MCF 10A (cell line): Measurements from ENCODE around the gene KLHL25. TPM values are rescaled to one million over a fixed set of nuclear protein-coding genes. Genes with fewer than 3 reads are reported as not detected.

Source experiments
- BruUV-seq: library from RNA; stranded (reverse); fragments of 400-500 nt; replicated peaks from 2 replicates; lab custom pipeline; 2021; lab: Mats Ljungman, UMichigan
- CTCF ChIA-PET: fragments of 300-600 bp; sonication (Branson Sonifier 250); formaldehyde crosslinking; extraction: SDS; loops from one replicate; lab custom pipeline; 2021; ENCODE audit warnings: antibody characterized with exemption, inconsistent platforms; lab: Yijun Ruan, JAX
- POLR2A ChIA-PET: fragments of 300-600, 350-650 bp; sonication (Branson Sonifier 250); formaldehyde crosslinking; extraction: SDS; loops from one replicate; lab custom pipeline; 2020; ENCODE audit warnings: antibody characterized with exemption, inconsistent platforms; lab: Yijun Ruan, JAX
- DNase-seq: peaks from one replicate; pipeline ENCODE4 v3.0.0-alpha.2; 2018; ENCODE audit not compliant: unreplicated experiment
- H3K27ac Mint-ChIP-seq: one replicate; pipeline ENCODE4 v1.8.0; 2022; ENCODE audit warnings: mild to moderate bottlenecking, low read depth, mixed read lengths; ENCODE audit not compliant: unreplicated experiment
- H3K27me3 Mint-ChIP-seq: one replicate; pipeline ENCODE4 v1.8.0; 2022; ENCODE audit warnings: mixed read lengths; ENCODE audit not compliant: insufficient read depth, unreplicated experiment
- H3K36me3 Mint-ChIP-seq: one replicate; pipeline ENCODE4 v1.8.0; 2022; ENCODE audit warnings: mild to moderate bottlenecking, moderate library complexity, mixed read lengths; ENCODE audit not compliant: insufficient read depth, unreplicated experiment
- H3K4me1 Mint-ChIP-seq: one replicate; pipeline ENCODE4 v1.8.0; 2022; ENCODE audit warnings: mixed read lengths; ENCODE audit not compliant: insufficient read depth, unreplicated experiment
- H3K4me3 Mint-ChIP-seq: one replicate; pipeline ENCODE4 v1.8.0; 2022; ENCODE audit warnings: mild to moderate bottlenecking, moderate library complexity, mixed read lengths; ENCODE audit not compliant: unreplicated experiment
- H3K9me3 Mint-ChIP-seq: one replicate; pipeline ENCODE4 v1.8.0; 2022; ENCODE audit warnings: mixed read lengths; ENCODE audit not compliant: unreplicated experiment
- intact Hi-C: fragments of 100-400 bp; cut with micrococcal nuclease; formaldehyde crosslinking; loops from 2 replicates; pipeline ENCODE4 v1.14.1; 2022
- total RNA-seq: library from RNA; stranded (reverse); gene quantifications from 2 replicates; pipeline ENCODE4 v1.2.3, GENCODE V29; 2022
- TF ChIP-seq, protein P1 (sequence below): fragments of 200-600 bp; IDR thresholded peaks from one replicate; pipeline ENCODE4 v1.8.0; 2022; ENCODE audit warnings: antibody characterized with exemption, mild to moderate bottlenecking; ENCODE audit not compliant: unreplicated experiment

Gene KLHL25
- total RNA-seq, 1 experiment from 2014 or later: 3.1 TPM

DNA sequence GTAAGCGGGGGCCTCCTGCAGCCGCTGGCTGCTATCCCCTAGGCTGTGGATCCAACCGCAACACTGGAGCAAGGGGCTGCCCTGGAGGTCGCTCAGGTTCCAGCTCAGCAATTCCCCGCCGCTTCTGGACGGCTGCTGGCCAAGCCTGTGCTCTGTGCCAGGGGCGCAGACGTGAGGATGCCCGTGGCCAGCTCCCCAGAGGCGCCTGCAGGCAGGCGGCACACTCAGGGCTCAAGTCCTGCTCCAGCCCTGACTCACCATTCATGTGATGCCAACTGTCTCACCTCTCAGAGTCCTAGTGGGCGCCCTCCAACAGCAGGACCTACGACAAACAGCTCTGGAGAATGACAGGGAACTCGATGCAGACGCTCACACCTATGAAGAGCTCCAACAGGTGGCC, 31.6 kb downstream of the KLHL25 start:
- H3K4me3 Mint-ChIP-seq: no peak overlapping the region
- no peaks in the 10 kb centered on the region for H3K27me3 Mint-ChIP-seq
- BruUV-seq: no TSS peak
- intact Hi-C loops: no loop called here
- H3K4me1 Mint-ChIP-seq: peaks cover 17% of the 10 kb centered on the region
- peaks cover 6% of the 10 kb centered on the region for H3K36me3 Mint-ChIP-seq
- POLR2A ChIA-PET: interaction anchor here (0.7 kb wide), 1 partner anchor 24 kb away, joined by 3 read pairs; no protein-coding TSS in a partner anchor
- CTCF ChIA-PET: interaction anchor here (1.0 to 1.8 kb wide), 2 partner anchors 14 to 76 kb away, joined by 6 to 12 read pairs; no protein-coding TSS in a partner anchor
- TF ChIP-seq, protein P1, sequence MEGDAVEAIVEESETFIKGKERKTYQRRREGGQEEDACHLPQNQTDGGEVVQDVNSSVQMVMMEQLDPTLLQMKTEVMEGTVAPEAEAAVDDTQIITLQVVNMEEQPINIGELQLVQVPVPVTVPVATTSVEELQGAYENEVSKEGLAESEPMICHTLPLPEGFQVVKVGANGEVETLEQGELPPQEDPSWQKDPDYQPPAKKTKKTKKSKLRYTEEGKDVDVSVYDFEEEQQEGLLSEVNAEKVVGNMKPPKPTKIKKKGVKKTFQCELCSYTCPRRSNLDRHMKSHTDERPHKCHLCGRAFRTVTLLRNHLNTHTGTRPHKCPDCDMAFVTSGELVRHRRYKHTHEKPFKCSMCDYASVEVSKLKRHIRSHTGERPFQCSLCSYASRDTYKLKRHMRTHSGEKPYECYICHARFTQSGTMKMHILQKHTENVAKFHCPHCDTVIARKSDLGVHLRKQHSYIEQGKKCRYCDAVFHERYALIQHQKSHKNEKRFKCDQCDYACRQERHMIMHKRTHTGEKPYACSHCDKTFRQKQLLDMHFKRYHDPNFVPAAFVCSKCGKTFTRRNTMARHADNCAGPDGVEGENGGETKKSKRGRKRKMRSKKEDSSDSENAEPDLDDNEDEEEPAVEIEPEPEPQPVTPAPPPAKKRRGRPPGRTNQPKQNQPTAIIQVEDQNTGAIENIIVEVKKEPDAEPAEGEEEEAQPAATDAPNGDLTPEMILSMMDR: no peak
- H3K27ac Mint-ChIP-seq: no peak overlapping the region
- no peaks in the 10 kb centered on the region for H3K9me3 Mint-ChIP-seq
- no peak for DNase-seq

DNA sequence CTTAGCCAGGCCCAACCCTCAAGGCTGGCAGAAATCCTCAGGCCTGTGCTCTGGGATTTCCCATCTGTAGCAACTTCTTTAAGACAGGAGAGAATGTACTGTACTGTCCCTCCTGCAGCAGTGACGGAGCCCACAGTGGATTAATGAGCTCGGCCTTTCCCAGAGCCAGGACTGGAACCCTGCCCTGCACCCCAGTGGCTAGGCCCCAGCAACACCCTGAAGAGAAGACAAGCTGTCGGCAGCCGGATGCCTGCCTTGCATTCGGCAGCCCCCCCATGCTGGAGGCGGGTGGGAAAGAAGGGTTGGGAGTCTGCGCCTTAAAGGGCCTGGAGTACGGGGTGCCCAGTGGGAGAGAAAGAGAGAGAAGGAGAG, 32.0 kb downstream of the KLHL25 start:
- no peak for DNase-seq
- no peaks in the 10 kb centered on the region for H3K9me3 Mint-ChIP-seq
- no TSS peak for BruUV-seq
- CTCF ChIA-PET: interaction anchor here (1.8 kb wide), 1 partner anchor 77 kb away, joined by 12 read pairs; no protein-coding TSS in a partner anchor
- H3K27me3 Mint-ChIP-seq: no peaks in the 10 kb centered on the region
- TF ChIP-seq, protein P1: no peak
- no peak overlapping the region for H3K4me3 Mint-ChIP-seq
- H3K4me1 Mint-ChIP-seq: peaks cover 17% of the 10 kb centered on the region
- POLR2A ChIA-PET: no interaction called here
- intact Hi-C loops: no loop called here
- no peak overlapping the region for H3K27ac Mint-ChIP-seq
- H3K36me3 Mint-ChIP-seq: peaks cover 6% of the 10 kb centered on the region

DNA sequence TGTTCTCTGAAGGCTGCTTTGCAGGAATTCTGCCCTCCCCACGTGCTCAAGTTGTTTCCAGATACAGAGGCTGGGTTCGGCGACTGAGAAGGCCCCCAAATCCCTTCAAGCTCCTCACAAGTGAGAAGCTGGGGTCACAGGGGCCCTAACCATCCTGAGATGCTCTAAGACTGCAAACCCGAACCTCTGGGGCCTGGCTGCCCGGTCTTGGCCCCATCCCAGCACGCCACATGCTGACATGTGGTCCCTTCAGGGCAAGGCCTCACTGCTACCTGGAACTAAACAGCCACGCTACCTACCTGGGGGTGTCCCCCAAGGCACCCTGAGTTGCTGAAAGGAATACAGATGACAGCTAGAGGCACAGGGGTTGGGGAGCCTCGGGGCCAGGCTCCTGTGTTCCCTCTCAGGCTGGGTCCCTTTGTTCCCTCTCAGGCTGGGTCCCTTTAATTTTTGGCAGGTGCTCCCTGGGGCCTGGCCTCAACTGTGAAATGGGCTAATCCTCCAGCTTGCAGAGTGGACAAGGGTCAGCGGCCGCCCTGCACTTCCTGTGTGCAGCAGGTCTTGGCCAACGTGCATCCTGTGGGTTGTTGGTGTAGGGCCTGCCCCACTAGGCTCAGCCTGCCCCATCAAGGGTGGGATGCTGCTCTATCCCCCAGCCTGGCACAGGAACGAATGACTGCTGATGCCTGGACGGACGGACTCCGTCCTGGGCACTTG, 32.5 kb downstream of the KLHL25 start:
- ChIA-PET POLR2A (no interaction called here), CTCF (interaction anchor here (0.6 kb wide), 1 partner anchor 32 kb away, joined by 3 read pairs; no protein-coding TSS in a partner anchor)
- H3K4me1 Mint-ChIP-seq: peaks cover 17% of the 10 kb centered on the region
- no peak for DNase-seq
- peaks cover under 1% of the 10 kb centered on the region for H3K36me3 Mint-ChIP-seq
- no peak overlapping the region for H3K4me3 Mint-ChIP-seq
- intact Hi-C loops: no loop called here
- no peaks in the 10 kb centered on the region for H3K9me3 Mint-ChIP-seq
- no peak overlapping the region for H3K27ac Mint-ChIP-seq
- TF ChIP-seq, protein P1: no peak
- no peaks in the 10 kb centered on the region for H3K27me3 Mint-ChIP-seq
- BruUV-seq: no TSS peak

DNA sequence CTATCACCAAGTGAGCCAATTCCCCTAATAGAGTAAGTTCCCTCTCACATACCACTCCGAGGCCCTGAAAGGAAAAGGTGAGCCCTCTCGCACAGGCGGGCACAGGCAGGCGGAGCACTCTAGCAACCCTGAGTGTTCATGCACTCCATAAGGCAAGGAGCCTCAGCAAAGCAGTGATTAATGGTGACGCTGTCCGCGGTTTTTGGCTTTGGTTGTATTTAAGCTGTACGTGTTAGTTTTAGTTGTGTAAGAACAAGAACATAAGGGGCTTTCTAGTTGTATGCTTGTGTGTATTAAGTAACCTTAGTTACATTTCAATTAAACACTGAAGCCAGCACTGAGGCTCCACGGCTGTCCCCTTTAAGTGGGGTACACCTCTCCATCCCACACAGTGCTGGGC, 33.1 kb downstream of the KLHL25 start:
- no peaks in the 10 kb centered on the region for H3K27me3 Mint-ChIP-seq
- CTCF ChIA-PET: interaction anchor here (0.6 to 1.0 kb wide), 2 partner anchors 32 to 79 kb away, joined by 3 to 4 read pairs; no protein-coding TSS in a partner anchor

More for the DNA sequence above, 33.1 kb downstream of the KLHL25 start:
- H3K4me1 Mint-ChIP-seq: peaks cover 17% of the 10 kb centered on the region
- no peak for DNase-seq
- H3K4me3 Mint-ChIP-seq: no peak overlapping the region
- H3K9me3 Mint-ChIP-seq: no peaks in the 10 kb centered on the region
- H3K27ac Mint-ChIP-seq: no peak overlapping the region
- POLR2A ChIA-PET: no interaction called here
- TF ChIP-seq, protein P1: no peak
- BruUV-seq: no TSS peak
- intact Hi-C loops: no loop called here
- H3K36me3 Mint-ChIP-seq: no peaks in the 10 kb centered on the region
